Adrenal gland (tissue), 12 donors: ENCODE measurements around the gene CAMKK1. TPM values are rescaled to one million over a fixed set of nuclear protein-coding genes. Genes with fewer than 3 reads are reported as not detected.

Source experiments
- DNase-seq, 7 donors: peaks; one replicate each; pipeline ENCODE4 v3.0.0-alpha.2; 2019 to 2020
- H3K27ac ChIP-seq, 5 donors: fragments of 200-600 bp; sonication (generic) in 4 of 5; 1 replicate in 3 of 5; 2 replicates in 2 of 5; pipeline versions ENCODE4 v1.5.1 to v1.8.0; 2016 to 2020; ENCODE audit warnings: mild to moderate bottlenecking in 1 of 5
- H3K27me3 ChIP-seq: fragments of 200-600 bp; 2 replicates; pipeline ENCODE4 v1.8.0; 2021
- H3K36me3 ChIP-seq, 2 donors: fragments of 200-600 bp; replicated peaks in 1 of 2; 1 replicate in 1 of 2; 2 replicates in 1 of 2; pipeline versions ENCODE4 v1.5.1 to v1.8.0; 2018 to 2022
- H3K4me1 ChIP-seq, 2 donors: fragments of 200-600 bp; replicated peaks in 1 of 2; 1 replicate in 1 of 2; 2 replicates in 1 of 2; pipeline versions ENCODE4 v1.5.1 to v1.8.0; 2018 to 2021
- H3K4me3 ChIP-seq, 4 donors: fragments of 200-600 bp; sonication (generic) in 3 of 4; one replicate each; pipeline ENCODE4 v1.5.1; 2016 to 2018
- H3K9me3 ChIP-seq, 3 donors: fragments of 200-600 bp; sonication (generic) in 1 of 3; replicated peaks in 1 of 3; 1 replicate in 2 of 3; 2 replicates in 1 of 3; pipeline versions ENCODE4 v1.5.1 to v1.8.0; 2016 to 2021
- POLR2A ChIP-seq, 2 donors: fragments of 450-650 bp; IDR thresholded peaks; one replicate each; pipeline ENCODE4 v1.6.1; 2017; ENCODE audit warnings: antibody characterized with exemption in 2 of 2, mild to moderate bottlenecking in 2 of 2, moderate library complexity in 1 of 2
- WGBS, 4 donors: extraction: QIAGEN DNeasy Blood & Tissue Kit in 2 of 4; methylation state at CpG; one replicate each; pipeline versions ENCODE4 v1.1.5 to v1.1.7; 2013 to 2017; 5-methylcytosine and 5-hydroxymethylcytosine counted together
- intact Hi-C, 2 donors: fragments of 100-400 bp; cut with DNase I; formaldehyde crosslinking; loops; one replicate each; pipeline versions ENCODE4 v1.14.1 to v1.15.0; 2022 to 2023
- polyA plus RNA-seq, 3 donors: library from polyadenylated mRNA; stranded (reverse); fragments of 200-250 nt in 2 of 3; fragments of 350-450 nt in 1 of 3; fragmentation: Illumina TruSeq in 1 of 3; extraction: RNeasy Lipid Tissue Mini Kit (QIAGEN cat#74804) in 1 of 3; gene quantifications; one replicate each; pipeline ENCODE4 v1.2.3, GENCODE V29; 2013 to 2014
- total RNA-seq, 9 donors: library from RNA; depleted of rRNA in 4 of 9; stranded (reverse); fragments of >200 nt in 4 of 9; fragments of 120-200 nt in 1 of 9; fragmentation: NEBNext Ultra II Directional in 1 of 9; extraction: Animal tissue kit (Norgen Biotek cat#: 25700) in 1 of 9; gene quantifications; one replicate each; pipeline versions ENCODE4 v1.1.0 to v1.2.4, GENCODE V29; 2013 to 2023
- TF ChIP-seq, protein P1 (sequence below), 6 experiments: fragments of 450-650 bp in 4 of 6; fragments of 200-600 bp in 2 of 6; sonication (generic) in 1 of 6; IDR thresholded peaks; 1 replicate in 5 of 6; 2 replicates in 1 of 6; pipeline versions ENCODE4 v1.5.1 to v1.8.0; 2016 to 2021; ENCODE audit warnings: antibody characterized with exemption in 6 of 6, mild to moderate bottlenecking in 2 of 6, moderate library complexity in 1 of 6
- donor health status: healthy with polysubstance abuse.
- donor health status: Bipolar disorder and iron deficiency.
- donor health status: DM: yes; HTN: yes; CAD: no.
- donor health status: DM: no; HTN: no; CAD: no.
- donor health status: DM: no; HTN: no; CAD: no.
- donor health status: DM: yes; HTN: yes; CAD: no.

The CAMKK1 gene
- total and polyA plus RNA-seq, 12 donors = 6.0 to 28.2 (median 10.8) TPM

GRCh38 chr17:3828852-3829232, 64.0 kb downstream of the CAMKK1 start:
- no peak for TF ChIP-seq POLR2A (IDR thresholded peaks at IDR 0.05)
- TF ChIP-seq, protein P1, sequence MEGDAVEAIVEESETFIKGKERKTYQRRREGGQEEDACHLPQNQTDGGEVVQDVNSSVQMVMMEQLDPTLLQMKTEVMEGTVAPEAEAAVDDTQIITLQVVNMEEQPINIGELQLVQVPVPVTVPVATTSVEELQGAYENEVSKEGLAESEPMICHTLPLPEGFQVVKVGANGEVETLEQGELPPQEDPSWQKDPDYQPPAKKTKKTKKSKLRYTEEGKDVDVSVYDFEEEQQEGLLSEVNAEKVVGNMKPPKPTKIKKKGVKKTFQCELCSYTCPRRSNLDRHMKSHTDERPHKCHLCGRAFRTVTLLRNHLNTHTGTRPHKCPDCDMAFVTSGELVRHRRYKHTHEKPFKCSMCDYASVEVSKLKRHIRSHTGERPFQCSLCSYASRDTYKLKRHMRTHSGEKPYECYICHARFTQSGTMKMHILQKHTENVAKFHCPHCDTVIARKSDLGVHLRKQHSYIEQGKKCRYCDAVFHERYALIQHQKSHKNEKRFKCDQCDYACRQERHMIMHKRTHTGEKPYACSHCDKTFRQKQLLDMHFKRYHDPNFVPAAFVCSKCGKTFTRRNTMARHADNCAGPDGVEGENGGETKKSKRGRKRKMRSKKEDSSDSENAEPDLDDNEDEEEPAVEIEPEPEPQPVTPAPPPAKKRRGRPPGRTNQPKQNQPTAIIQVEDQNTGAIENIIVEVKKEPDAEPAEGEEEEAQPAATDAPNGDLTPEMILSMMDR (IDR thresholded peaks at IDR 0.05) = no peak
- H3K27ac ChIP-seq = peak overlapping the region in 4 of 5 donors; percentile 17 to 88 (median 77)
- peaks cover 0 to 54% of the 10 kb centered on the region in 2 donors for H3K36me3 ChIP-seq
- 56 to 64% (median 60%) methylated on average over 7 of the region's 7 CpGs for WGBS, 4 donors
- peak in 1 of 7 donors; percentile 37 for DNase-seq
- H3K4me3 ChIP-seq = no peak overlapping the region
- H3K4me1 ChIP-seq = peaks cover 0 to 23% of the 10 kb centered on the region in 2 donors
- no peaks in the 10 kb centered on the region for H3K9me3 ChIP-seq
- H3K27me3 ChIP-seq = no peaks in the 10 kb centered on the region
- intact Hi-C loops = no loop called here

DNA sequence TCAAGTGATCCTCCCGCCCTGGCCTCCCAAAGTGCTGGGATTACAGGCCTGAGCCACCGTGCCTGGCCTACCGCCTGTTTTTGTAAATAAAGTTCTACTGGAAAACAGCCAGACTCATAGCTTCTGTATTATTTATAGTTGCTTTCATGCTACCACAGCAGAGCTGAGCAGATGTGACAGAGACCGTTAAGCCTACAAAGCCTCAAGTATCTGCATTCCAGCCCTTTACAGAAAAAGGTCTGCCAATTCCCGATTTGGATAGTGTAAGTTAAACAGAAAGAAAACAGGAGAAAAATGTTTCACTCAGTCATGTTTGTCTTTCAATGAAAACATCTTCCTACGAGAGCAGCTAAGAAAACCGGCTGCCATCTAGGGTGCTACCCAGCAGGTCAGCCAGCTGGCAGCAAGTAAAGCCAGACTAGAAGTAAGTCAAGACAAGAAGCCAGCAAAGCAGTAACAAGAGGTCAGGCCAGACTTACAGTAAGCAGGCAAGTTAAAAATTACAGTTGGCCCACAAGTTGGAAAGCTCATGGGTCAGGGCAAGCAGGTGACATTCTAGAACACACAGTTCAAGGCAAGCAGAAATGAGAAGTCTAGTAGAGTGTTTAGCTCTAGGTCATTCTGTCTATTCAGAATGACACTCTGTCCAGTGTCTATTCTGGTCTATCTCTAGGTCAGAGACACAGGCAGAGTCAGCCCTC, 64.6 kb downstream of the CAMKK1 start:
- 33 to 45% (median 42%) methylated on average over 7 of the region's 7 CpGs for WGBS, 4 donors
- DNase-seq = peak in 4 of 7 donors; percentile 34 to 60 (median 54)
- peaks cover 0 to 54% of the 10 kb centered on the region in 2 donors for H3K36me3 ChIP-seq
- no peak overlapping the region for H3K4me3 ChIP-seq
- no peak for TF ChIP-seq POLR2A (IDR thresholded peaks at IDR 0.05)
- TF ChIP-seq, protein P1 (IDR thresholded peaks at IDR 0.05) = no peak
- no peaks in the 10 kb centered on the region for H3K27me3 ChIP-seq
- peak overlapping the region in 4 of 5 donors; percentile 17 to 88 (median 77) for H3K27ac ChIP-seq
- intact Hi-C loops = no loop called here
- peaks cover 0 to 23% of the 10 kb centered on the region in 2 donors for H3K4me1 ChIP-seq
- H3K9me3 ChIP-seq = no peaks in the 10 kb centered on the region

DNA sequence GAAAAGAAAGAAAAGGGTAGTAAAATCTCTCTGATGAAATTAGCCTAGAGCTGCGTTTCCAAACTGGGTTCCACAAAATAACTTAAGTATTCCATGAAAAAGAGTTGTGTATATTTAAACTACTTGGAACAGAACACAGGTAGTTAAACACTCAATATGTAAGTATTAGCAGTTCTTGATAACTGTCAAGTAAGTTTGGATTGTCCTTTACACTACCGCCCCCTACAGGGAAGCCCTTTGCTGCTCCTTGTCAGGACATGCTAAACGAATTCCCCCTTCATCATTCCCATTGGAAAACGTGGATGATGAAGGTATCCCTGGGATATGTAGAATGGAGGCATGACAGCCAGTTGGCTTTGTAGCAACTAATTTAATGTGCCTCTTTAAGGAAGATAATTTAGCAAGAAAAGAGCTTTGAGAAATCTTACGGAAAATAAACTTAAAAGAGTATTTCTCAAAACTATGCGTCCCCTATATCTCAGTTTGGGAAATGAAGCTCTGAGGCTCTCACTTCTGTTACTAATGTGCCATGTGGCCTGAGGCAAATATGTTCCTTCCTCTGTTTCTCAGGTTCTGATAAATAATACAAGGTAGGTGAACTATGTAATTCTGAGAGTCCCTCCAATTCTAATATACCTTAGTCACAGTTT, 65.6 kb downstream of the CAMKK1 start:
- peaks cover 0 to 23% of the 10 kb centered on the region in 2 donors for H3K4me1 ChIP-seq
- intact Hi-C loops = no loop called here
- peak overlapping the region in 2 of 5 donors; percentile 84 to 88 for H3K27ac ChIP-seq
- H3K4me3 ChIP-seq = no peak overlapping the region
- peak; percentile 48 to 82 (median 65) for DNase-seq
- WGBS, 4 donors = 58 to 68% (median 63%) methylated on average over 6 of the region's 6 CpGs
- H3K9me3 ChIP-seq = no peaks in the 10 kb centered on the region
- TF ChIP-seq POLR2A (IDR thresholded peaks at IDR 0.05) = no peak
- TF ChIP-seq, protein P1 (IDR thresholded peaks at IDR 0.05) = peak; percentile 35 to 66 (median 58)
- no peaks in the 10 kb centered on the region for H3K27me3 ChIP-seq
- H3K36me3 ChIP-seq = peaks cover 0 to 59% of the 10 kb centered on the region in 2 donors

DNA sequence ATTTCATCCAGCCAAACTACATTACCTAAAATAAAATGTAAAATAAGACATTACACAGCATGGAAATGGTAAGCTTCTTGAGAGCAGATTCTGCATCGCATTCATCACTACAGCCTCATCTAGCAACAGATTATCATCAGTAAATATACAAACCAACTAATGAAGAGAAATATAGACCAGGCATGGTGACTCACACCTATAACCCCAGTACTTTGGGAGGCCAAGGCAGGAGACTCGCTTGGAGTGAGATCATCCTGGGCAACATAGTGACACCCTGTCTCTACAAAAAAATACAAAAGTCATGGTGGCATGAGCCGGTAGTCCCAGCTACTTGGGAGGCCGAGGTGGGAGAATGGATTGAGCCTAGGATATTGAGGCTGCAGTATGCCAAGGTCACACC, 66.7 kb downstream of the CAMKK1 start:
- H3K4me3 ChIP-seq = no peak overlapping the region
- H3K36me3 ChIP-seq = peaks cover 0 to 69% of the 10 kb centered on the region in 2 donors
- intact Hi-C loops = no loop called here
- WGBS, 4 donors = 79 to 92% (median 85%) methylated on average over 4 of the region's 4 CpGs
- TF ChIP-seq, protein P1 (IDR thresholded peaks at IDR 0.05) = no peak
- TF ChIP-seq POLR2A (IDR thresholded peaks at IDR 0.05) = no peak
- H3K27ac ChIP-seq = no peak overlapping the region
- no peaks in the 10 kb centered on the region for H3K9me3 ChIP-seq
- no peak for DNase-seq
- H3K27me3 ChIP-seq = no peaks in the 10 kb centered on the region
- H3K4me1 ChIP-seq = peaks cover 0 to 23% of the 10 kb centered on the region in 2 donors
